GM06990 (cell line): ENCODE data around the gene ABHD4.

Experiments used
- DNase-seq: peaks from one replicate; pipeline ENCODE4 v3.0.0-alpha.2; 2011; ENCODE audit not compliant: insufficient read length; ENCODE audit errors: extremely low read depth
- H3K27me3 ChIP-seq: replicated peaks from 2 replicates; pipeline ENCODE4 v1.6.0; 2011; ENCODE audit warnings: low read length; ENCODE audit not compliant: control insufficient read depth, insufficient read depth
- H3K36me3 ChIP-seq: 2 replicates; pipeline ENCODE4 v1.5.1; 2011; ENCODE audit warnings: low read length; ENCODE audit not compliant: control insufficient read depth, insufficient read depth
- H3K4me3 ChIP-seq: replicated peaks from 2 replicates; pipeline ENCODE4 v1.5.1; 2011; ENCODE audit warnings: low read depth, mild to moderate bottlenecking, control low read depth, low read length
- CTCF ChIP-seq: IDR thresholded peaks from 2 replicates; pipeline ENCODE4 v1.5.1; 2011; ENCODE audit warnings: low read length, control low read depth, mild to moderate bottlenecking, inconsistent platforms; ENCODE audit not compliant: insufficient read depth, poor library complexity, severe bottlenecking

The ABHD4 gene

DNA sequence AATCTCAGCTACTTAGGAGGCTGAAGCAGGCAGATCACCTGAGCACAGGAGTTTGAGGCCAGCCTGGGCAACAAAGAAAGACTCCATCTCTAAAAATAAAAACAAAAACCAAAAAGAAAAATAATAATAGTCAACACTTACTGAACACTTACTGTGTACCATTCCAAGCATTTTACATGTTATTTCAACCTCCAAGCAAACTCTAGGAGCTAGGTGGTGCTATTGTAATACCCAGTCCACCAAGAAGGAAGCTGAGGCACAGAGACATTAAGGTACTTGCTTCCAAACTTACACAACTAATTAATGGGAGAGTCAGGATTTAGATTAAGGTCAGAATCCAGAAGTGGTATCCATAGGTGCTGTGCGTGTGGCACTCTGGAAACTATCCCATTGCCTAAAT, 59.8 kb downstream of the ABHD4 start:
- Histone ChIP-seq H3K4me3 (no peak overlapping the region), H3K36me3 (no peaks in the 10 kb centered on the region), H3K27me3 (no peaks in the 10 kb centered on the region)
- TF ChIP-seq CTCF: peak; percentile 44
- no peak for DNase-seq

GRCh38 chr14:22658946-22659345, 60.8 kb downstream of the ABHD4 start:
- no peaks in the 10 kb centered on the region for H3K27me3 ChIP-seq
- H3K4me3 ChIP-seq: no peak overlapping the region
- no peaks in the 10 kb centered on the region for H3K36me3 ChIP-seq
- no peak for TF ChIP-seq CTCF
- DNase-seq: no peak

DNA sequence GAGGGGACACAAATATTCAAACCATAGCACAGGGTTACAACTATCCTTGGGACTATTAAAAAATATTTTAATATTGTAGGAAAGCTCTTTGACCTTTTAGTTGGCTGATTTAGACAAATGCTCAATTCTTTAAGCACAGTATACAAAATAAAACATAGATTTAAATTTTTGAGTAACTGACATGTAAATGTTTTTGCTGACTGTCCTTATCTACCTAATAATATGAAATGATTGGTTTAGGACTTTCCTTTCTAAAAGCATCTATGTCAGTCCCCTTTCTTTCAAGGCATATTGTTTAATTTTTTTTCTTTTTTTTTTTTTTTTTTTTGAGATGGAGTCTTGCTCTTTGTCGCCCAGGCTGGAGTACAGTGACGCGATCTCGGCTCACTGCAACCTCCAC, 62.6 kb downstream of the ABHD4 start:
- no peak for TF ChIP-seq CTCF
- Histone ChIP-seq H3K36me3 (no peaks in the 10 kb centered on the region), H3K27me3 (no peaks in the 10 kb centered on the region), H3K4me3 (no peak overlapping the region)
- no peak for DNase-seq
